ENCODE measurements around the gene CGB5.
A peak's percentile ranks its signal among the peaks of the same experiment; 100 is the strongest.

CGB5 gene

GRCh38 chr19:49086296-49086695, 42.6 kb downstream of the CGB5 start:
- no peak for TF ChIP-seq CTCF (IDR thresholded peaks at IDR 0.05; ENCODE audit: unreplicated experiment in 3 of 3)
- H3K27me3 Mint-ChIP-seq (ENCODE audit: low read depth): no peaks in the 10 kb centered on the region
- H3K4me1 Mint-ChIP-seq: peaks cover 24% of the 10 kb centered on the region
- peak overlapping the region; percentile 75 to 99 (median 80) for H3K4me3 Mint-ChIP-seq
- no peaks in the 10 kb centered on the region for H3K9me3 Mint-ChIP-seq
- peaks cover 38% of the 10 kb centered on the region for H3K36me3 Mint-ChIP-seq (ENCODE audit: low read depth)
- peak overlapping the region; percentile 80 to 93 (median 92) for H3K27ac Mint-ChIP-seq

- Mint-ChIP-seq H3K4me1 (peaks cover 23% of the 10 kb centered on the region), H3K36me3 (ENCODE audit: low read depth) (peaks cover 72% of the 10 kb centered on the region), H3K27ac (no peak overlapping the region), H3K4me3 (peak overlapping the region in 1 of 3 experiments; percentile 65), H3K9me3 (no peaks in the 10 kb centered on the region), H3K27me3 (ENCODE audit: low read depth) (no peaks in the 10 kb centered on the region)
- TF ChIP-seq CTCF (IDR thresholded peaks at IDR 0.05; ENCODE audit: unreplicated experiment in 3 of 3): no peak
These were observed 47.9 kb downstream of the CGB5 start for GRCh38 chr19:49091391-49092038.

DNA sequence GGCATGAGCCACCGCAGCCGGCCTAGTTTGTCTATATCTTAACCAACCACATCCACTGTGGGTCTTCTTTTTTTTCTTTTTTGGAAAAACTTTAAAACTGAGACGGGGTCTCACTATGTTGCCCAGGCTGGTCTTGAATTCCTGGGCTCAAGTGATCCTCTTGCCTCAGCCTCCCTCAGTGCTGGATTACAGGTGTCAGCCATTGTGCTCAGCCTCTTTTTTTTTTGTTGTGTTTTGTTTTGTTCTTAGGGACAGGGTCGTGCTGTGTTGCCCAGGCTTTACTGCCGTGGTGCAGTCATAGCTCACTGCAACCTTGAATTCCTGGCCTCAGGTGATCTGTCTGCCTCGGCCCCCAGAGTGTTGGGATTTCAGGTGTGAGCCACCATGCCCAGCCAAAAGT, 49.0 kb downstream of the CGB5 start:
- H3K4me3 Mint-ChIP-seq: no peak overlapping the region
- peaks cover 14% of the 10 kb centered on the region for H3K4me1 Mint-ChIP-seq
- no peaks in the 10 kb centered on the region for H3K9me3 Mint-ChIP-seq
- H3K27ac Mint-ChIP-seq: no peak overlapping the region
- no peak for TF ChIP-seq CTCF (IDR thresholded peaks at IDR 0.05; ENCODE audit: unreplicated experiment in 3 of 3)
- H3K36me3 Mint-ChIP-seq (ENCODE audit: low read depth): peaks cover 71% of the 10 kb centered on the region
- no peaks in the 10 kb centered on the region for H3K27me3 Mint-ChIP-seq (ENCODE audit: low read depth)
